Measurements from ENCODE around the gene SLCO4A1.
A peak's percentile ranks its signal among the peaks of the same experiment; 100 is the strongest.

Gene SLCO4A1

DNA sequence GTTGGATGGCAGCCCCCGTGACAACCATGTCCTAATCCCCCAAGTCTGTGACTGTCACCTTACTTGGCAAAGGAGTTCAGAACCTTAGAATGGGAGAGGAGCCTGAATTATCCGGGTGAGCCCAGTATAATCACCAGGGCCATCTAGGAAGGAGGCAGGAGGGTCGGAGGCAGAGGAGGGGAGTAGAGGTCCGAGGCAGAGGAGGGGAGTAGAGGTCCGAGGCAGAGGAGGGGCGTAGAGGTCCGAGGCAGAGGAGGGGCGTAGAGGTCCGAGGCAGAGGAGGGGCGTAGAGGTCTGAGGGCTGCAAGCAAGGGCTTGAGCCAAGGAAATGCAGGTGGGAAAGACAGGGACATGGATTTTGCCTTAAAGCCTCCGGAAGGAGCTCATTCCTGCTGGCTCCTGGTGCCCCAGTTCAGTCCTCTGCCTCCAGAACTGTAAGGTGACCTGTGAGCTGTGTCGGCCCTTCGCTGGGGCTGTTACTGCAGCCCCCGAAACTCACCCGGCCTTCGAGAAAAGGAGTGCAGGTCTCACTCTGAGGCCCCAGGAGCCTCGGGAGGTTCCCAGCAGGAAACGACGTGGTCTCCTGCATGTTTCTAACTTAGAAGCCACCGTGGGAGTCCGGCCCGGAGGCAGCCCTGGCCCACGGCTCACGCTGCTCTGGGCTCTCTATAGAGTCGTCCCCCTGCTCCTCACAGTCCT, 20.0 kb upstream of the SLCO4A1 start:
- peak overlapping the region; percentile 90 for H3K27ac ChIP-seq
- H3K4me3 ChIP-seq (ENCODE audit: low read depth in 1 of 2, low read length in 1 of 2) = no peak overlapping the region
- peaks cover 50% of the 10 kb centered on the region in 2 experiments for H3K4me1 ChIP-seq (ENCODE audit: control insufficient read depth in 1 of 2, insufficient read depth in 1 of 2, low read depth in 1 of 2, low read length in 1 of 2)
- H3K9me3 ChIP-seq = no peaks in the 10 kb centered on the region
- TF ChIP-seq, protein P1, sequence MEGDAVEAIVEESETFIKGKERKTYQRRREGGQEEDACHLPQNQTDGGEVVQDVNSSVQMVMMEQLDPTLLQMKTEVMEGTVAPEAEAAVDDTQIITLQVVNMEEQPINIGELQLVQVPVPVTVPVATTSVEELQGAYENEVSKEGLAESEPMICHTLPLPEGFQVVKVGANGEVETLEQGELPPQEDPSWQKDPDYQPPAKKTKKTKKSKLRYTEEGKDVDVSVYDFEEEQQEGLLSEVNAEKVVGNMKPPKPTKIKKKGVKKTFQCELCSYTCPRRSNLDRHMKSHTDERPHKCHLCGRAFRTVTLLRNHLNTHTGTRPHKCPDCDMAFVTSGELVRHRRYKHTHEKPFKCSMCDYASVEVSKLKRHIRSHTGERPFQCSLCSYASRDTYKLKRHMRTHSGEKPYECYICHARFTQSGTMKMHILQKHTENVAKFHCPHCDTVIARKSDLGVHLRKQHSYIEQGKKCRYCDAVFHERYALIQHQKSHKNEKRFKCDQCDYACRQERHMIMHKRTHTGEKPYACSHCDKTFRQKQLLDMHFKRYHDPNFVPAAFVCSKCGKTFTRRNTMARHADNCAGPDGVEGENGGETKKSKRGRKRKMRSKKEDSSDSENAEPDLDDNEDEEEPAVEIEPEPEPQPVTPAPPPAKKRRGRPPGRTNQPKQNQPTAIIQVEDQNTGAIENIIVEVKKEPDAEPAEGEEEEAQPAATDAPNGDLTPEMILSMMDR (IDR thresholded peaks at IDR 0.05) = no peak
- no peaks in the 10 kb centered on the region for H3K36me3 ChIP-seq
- no peaks in the 10 kb centered on the region for H3K27me3 ChIP-seq

DNA sequence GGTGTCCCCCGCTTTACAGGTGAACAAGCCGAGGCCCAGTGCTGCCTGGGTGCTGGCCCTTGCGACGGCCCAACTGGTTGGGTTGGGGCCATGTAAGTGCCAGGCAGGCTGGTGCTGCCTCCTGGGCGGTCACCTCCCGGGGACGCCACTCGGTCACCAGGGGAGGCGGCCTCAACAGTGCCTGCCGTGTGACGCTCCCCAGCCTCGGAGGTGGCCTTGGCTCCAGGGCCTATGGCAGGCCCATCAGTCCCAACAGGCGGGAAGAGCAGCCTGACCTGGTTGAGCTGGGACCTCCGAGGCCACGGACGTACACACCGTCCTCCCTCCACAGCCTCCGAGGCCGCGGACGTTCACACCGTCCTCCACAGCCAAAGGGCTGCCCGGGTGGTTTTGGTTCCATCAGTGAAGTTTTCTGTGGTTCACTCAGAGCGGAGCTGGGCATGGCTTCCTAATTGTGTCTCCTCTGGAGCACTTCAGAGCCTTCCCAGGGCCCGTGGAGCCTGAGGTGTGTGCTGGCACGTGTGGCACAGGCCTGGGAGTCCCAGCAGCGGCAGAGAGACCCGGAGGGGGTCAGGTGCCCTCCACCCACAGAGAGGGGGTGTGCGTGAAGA, 19.3 kb upstream of the SLCO4A1 start:
- Histone ChIP-seq H3K27ac (peak overlapping the region; percentile 90), H3K27me3 (no peaks in the 10 kb centered on the region), H3K36me3 (no peaks in the 10 kb centered on the region), H3K4me1 (ENCODE audit: control insufficient read depth in 1 of 2, insufficient read depth in 1 of 2, low read depth in 1 of 2, low read length in 1 of 2) (peaks cover 44% of the 10 kb centered on the region in 2 experiments), H3K4me3 (ENCODE audit: low read depth in 1 of 2, low read length in 1 of 2) (peak overlapping the region; percentile 38 to 48), H3K9me3 (no peaks in the 10 kb centered on the region)
- TF ChIP-seq, protein P1 (IDR thresholded peaks at IDR 0.05) = no peak

DNA sequence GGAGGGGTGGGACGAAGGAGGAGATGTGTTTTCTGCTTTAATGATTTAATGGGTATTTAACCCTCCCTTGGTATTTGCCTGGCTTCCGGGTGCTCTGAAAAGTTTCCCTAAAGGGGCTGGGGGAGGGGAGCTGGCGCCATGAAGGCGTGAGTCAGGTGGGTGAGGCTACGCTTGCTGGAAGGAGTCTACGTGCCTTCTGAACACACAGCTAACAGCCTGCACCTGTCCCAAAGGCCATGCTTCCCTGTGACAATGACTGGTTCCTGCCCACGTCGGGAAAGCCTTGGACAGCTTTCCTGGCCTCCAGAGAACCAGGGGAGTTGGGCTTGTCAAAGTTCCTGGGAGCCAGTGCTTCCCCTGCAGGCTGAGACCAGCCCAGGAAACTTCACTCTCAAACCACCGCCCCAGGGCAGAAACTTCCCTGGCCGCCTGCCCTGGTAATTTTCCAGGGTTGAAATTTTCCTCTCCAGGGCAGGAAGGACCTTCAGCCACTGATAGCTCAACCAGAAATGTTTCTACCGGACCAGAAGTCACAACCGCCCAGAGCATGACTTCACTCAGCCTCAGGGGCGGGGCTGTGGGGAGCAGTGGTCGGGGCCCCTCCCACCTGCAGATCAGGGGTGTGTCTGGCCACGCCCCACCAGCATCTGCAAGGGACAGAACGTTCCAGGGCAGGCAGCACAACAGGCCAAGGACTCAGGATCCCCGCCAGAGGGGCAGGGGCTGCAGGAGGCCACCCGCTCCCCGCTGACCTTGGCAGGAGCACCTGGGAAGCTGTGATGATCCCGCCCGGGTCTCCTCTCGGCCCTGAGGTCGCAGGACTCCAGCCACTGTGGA, 18.6 kb upstream of the SLCO4A1 start:
- TF ChIP-seq, protein P1 (IDR thresholded peaks at IDR 0.05) = no peak
- H3K27me3 ChIP-seq = no peaks in the 10 kb centered on the region
- peak overlapping the region; percentile 90 for H3K27ac ChIP-seq
- peaks cover 36 to 37% of the 10 kb centered on the region in 2 experiments for H3K4me1 ChIP-seq (ENCODE audit: control insufficient read depth in 1 of 2, insufficient read depth in 1 of 2, low read depth in 1 of 2, low read length in 1 of 2)
- no peaks in the 10 kb centered on the region for H3K9me3 ChIP-seq
- H3K36me3 ChIP-seq = no peaks in the 10 kb centered on the region
- H3K4me3 ChIP-seq (ENCODE audit: low read depth in 1 of 2, low read length in 1 of 2) = peak overlapping the region; percentile 38 to 48

DNA sequence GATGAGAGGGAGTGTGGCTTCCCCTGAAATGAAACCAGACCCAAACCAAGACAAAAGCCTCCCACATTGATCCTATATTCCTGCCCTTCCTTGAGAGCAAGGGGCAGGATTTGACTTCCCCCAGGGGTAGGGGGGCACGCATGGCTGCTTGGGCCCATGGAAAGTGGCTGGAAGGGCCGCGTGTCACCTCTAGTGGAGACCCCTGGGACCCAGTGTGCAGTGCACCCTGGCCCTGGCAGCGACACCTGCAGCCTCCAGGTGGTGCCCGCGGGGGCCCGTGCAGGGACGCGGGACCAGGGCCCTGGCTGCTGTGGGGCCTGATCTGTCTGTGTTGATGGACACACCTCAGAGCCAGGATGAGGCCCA, 18.0 kb upstream of the SLCO4A1 start:
- no peaks in the 10 kb centered on the region for H3K9me3 ChIP-seq
- peak overlapping the region; percentile 90 for H3K27ac ChIP-seq
- H3K36me3 ChIP-seq = no peaks in the 10 kb centered on the region
- H3K4me1 ChIP-seq (ENCODE audit: control insufficient read depth in 1 of 2, insufficient read depth in 1 of 2, low read depth in 1 of 2, low read length in 1 of 2) = peaks cover 30 to 31% of the 10 kb centered on the region in 2 experiments
- H3K27me3 ChIP-seq = no peaks in the 10 kb centered on the region
- H3K4me3 ChIP-seq (ENCODE audit: low read depth in 1 of 2, low read length in 1 of 2) = peak overlapping the region; percentile 38 to 48
- TF ChIP-seq, protein P1 (IDR thresholded peaks at IDR 0.05) = peak; percentile 17

DNA sequence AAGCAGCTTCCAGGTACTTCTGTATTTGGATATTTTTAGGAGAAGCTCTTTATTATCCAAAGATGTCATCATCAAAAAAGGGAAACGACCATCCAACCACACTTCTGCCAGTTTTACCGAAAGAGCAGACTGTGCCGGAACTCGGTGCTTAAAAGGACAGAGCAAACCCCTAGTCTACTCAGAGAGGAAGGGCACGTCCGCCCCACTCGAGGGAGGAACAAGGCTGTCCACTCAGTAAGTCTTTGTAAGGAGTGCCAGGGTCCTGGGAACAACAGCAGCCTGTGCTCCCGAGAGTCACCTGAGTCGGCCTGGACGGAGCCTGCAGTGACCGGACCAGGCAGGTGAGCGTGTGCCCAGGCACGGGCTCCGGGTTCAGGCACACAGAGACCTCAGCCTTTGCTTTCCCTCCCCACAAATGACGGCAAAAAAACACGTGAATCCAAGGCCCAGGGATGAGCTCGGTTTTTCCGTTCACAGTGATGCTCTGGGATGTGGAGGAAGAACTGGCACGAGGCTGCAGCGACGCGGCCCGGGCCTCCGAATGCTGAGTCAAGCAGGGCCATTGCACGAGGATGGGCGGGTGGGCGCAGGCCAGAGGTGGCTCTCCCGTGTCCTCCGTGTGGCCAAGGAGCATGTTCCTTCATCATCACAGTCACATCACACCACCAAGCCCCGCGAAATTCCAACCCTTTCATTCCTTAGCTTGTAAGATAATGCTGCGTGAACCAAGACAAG, 17.4 kb upstream of the SLCO4A1 start:
- TF ChIP-seq, protein P1 (IDR thresholded peaks at IDR 0.05) = no peak
- peak overlapping the region; percentile 90 for H3K27ac ChIP-seq
- H3K4me1 ChIP-seq (ENCODE audit: control insufficient read depth in 1 of 2, insufficient read depth in 1 of 2, low read depth in 1 of 2, low read length in 1 of 2) = peaks cover 29 to 30% of the 10 kb centered on the region in 2 experiments
- no peaks in the 10 kb centered on the region for H3K36me3 ChIP-seq
- H3K4me3 ChIP-seq (ENCODE audit: low read depth in 1 of 2, low read length in 1 of 2) = no peak overlapping the region
- no peaks in the 10 kb centered on the region for H3K27me3 ChIP-seq
- H3K9me3 ChIP-seq = no peaks in the 10 kb centered on the region
